NCI-H446 treated with DMSO at 0.1 percent for 48 hours (cell line): ENCODE results near the gene CLOCK.

Experiments used
- DNase-seq: peaks from one replicate; lab custom pipeline; 2025; lab: John Stamatoyannopoulos, UW

CLOCK gene

DNA sequence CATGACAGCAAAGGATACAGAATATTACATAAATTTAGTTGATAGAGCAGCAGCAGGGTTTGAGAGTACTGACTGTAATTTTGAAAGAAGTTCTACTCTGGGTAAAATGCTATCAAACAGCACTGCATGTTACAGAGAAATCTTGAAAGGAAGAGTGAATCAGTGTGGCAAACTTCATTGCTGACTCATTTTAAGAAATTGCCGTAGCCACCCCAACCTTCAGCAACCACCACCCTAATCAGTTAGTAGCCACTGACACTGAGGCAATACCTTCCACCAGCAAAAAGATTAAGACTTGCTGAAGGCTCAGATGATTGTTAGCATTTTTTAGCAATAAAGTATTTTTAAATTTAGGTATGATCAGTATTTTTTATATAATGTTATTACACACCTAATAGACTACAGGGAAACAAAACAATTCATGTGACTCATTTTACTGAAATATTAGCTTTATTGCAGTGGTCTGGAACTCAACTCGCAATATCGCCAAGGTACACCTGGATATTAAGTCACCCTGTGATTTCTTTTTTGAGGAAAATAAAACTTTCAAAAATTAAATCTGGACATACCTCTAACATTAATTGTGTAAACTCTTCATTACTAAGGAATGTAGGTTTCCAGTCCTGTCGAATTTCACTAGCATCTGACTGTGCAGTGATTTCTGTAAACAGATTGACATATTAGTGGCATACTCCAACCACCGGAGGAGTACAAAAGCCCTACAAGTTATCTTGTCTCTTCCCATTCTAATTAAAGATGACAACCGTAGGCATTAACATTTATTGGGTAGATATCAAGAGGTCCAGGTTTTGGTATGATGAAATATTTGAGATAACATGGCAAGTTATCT, 71.1 kb downstream of the CLOCK start:
- DNase-seq, result no peak

DNA sequence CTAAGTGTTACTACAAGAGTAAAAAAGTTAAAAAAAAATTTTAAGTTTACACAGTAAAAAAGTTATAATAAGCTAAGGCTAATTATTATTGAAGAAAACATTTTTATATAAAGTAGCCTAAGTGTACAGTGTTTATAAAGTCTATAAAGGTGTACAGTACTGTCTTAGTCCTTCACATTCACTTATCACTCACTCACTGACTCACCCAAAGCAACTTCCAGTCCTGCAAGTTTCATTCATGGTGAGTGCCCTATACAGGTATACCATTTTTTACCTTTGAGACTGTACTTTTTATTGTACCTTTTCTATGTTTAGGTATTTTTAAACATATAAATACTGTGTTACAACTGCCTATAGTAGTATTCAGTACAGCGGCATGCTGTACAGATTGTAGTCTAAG, 76.7 kb downstream of the CLOCK start:
- DNase-seq, result no peak

DNA sequence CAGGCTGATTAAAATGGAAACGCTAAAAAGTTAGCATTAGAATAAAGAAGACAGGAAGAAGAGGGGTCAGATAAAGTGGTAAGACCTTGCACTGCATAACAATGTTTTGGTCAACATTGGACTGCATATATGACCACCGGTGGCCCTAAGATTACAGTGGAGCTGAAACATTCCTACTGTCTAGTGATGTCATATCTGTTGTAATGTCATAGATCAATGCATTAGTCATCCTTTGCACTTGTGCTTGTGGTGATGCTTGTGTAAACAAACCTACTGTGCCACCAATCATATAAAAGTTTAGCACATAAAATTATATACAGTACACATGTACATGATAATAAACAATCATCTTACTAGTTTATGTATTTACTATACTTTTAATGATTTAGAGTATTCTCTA, 78.0 kb downstream of the CLOCK start:
- no peak for DNase-seq

DNA sequence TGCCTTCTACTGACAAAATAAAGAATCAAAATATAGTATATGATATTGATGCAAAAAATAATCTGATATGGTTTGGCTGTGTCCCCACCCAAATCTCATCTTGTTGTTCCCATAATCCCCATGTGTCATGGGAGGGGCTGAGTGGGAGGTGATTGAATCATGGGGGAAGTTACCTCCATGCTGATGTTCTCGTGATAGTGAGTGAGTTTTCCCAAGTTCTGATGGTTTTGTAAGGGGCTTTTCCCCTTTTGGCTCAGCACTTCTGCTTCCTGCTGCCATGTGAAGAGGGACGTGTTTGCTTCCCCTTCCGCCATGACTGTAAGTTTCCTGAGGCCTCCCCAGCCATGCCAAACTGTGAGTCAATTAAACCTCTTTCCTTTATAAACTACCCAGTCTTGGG, 80.7 kb downstream of the CLOCK start:
- no peak for DNase-seq

DNA sequence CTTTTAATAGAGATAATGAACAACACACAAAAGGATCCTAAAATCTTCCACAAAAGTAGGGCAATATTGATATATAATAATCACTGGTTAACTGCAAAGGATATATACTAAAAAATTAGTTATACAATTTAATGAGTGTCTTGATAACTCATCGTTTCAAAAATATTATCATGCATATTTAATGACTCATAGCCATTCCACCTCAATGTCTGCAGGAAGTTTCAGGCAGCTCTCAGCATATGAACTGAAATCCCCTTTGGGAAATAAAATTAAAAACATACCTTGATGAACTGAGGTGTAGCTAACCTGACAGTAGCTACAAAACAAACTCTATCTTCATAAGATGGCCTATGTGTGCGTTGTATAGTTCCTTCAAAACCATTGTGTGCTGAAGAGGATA, 88.1 kb downstream of the CLOCK start:
- DNase-seq, result no peak

DNA sequence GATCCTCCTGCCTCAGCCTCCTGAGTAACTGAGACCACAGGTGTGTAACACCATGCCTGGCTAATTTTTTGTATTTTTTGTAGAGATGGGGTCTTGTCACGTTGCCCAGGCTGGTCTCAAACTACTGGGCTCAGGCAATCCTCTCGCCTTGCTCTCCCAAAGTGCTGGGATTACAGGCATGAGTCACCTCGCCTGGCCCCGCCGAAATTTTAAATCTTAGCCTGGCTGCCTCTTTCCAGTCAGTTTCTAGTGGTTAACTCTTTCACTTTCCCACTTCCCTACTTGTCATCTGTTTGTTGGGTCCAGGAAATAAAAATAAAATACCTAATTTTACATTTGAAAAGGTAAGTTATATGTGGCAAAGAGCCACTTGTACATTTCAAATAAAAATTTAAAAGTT, 88.5 kb downstream of the CLOCK start:
- no peak for DNase-seq

DNA sequence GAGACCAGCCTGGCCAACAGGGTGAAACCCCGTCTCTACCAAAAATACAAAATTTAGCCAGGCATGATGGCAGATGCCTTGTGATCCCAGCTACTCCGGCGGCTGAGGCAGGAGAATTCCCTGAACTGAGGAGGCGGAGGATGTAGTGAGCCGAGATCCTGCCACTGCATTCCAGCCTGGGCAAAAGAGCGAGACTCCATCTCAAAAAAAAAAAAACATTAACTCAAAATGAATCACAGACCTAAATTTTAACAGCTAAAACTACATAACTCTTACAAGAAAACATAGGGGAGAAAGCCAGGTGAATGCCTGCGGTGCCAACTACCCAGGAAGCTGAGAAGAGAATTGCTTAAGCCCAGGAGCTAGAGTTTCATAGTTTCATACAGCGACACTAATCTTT, 96.1 kb downstream of the CLOCK start:
- no peak for DNase-seq

DNA sequence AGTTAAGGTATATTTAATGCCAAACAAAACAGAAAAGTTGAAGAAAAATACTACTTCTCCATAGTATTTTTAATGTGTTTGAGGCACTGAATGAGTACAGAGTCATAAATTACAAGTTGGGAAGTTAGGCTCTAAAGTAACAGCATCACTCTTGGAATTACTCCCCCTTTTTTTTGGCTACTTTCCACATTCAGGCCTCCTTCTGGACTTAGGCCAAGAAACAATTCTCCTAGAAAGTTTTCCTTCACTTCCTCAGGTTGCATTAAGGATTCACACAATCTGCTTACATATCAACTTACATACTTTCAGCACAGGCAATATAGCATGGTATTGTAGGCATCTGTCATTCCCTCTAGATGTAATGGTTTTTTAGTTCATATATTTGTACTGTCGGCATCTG, 98.9 kb downstream of the CLOCK start:
- DNase-seq, result no peak

DNA sequence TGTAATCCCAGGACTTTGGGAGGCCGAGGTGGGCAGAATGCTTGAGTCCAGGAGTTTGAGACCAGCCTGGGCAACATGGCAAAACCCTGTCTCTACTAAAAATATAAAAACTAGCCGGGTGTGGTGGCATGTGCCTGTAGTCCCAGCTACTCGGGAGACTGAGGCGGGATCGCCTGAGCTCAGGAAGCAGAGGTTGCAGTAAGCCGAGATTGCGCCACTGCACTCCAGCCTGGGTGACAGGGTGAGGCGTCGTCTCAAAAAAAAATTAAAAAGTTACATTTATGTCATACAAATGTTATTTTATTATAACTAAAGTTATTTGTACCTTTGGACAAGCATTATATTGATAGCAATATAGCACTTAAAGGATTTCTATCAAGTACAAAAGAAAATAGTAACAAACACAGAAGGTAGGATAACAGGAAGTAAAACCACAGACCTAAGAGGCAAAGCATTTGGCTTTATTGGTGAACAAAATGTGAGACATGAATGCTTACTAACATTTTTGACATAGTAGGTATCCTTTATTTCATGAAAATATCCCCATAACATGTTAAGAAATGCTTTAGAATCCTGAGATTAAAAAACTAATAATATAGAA, 99.5 kb downstream of the CLOCK start:
- DNase-seq, result no peak

DNA sequence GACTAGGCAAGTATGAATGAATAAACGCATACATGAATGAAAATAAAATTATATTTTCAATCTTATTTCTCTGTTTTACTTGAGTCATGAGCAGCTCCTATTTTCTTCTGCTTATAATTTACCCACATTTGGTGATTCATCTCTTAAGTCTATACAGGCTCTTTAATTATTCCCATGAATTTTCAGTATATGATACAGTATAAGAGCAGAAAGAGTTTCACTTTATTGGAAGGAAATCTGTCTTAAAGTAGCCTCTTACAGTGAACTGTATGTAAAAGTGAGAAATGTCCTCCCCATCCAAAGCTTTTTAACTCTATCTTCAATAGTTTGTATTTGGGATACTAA, 100.2 kb downstream of the CLOCK start:
- no peak for DNase-seq

DNA sequence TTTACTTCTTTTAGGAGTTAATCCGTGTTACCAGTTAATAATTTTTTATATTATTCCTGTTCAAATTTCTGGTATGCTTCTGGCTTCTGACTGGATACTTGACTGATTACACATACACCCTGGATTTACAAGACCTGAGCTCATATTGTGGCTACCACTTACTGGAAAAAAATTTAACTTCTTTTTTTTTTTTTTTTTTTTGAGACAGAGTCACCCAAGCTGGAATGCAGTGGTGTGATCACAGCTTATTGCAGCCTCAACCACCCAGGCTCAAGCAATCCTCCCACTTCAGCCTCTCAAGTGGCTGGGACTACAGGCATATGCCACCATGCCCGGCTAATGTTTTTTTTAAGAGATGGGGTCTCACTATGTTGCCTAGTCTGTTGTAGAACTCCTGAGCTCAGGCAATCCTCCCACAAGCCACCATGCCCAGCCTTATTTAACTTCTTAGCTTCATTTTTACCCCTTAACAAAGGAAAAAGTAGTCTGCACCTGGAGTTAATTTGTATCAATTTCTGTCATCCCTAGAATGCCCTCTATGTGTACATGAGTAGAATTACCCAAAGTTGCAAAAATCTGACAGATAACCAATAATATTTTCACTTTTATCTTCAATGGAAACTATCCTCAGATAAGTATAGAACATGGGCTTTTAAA, 100.7 kb downstream of the CLOCK start:
- no peak for DNase-seq

DNA sequence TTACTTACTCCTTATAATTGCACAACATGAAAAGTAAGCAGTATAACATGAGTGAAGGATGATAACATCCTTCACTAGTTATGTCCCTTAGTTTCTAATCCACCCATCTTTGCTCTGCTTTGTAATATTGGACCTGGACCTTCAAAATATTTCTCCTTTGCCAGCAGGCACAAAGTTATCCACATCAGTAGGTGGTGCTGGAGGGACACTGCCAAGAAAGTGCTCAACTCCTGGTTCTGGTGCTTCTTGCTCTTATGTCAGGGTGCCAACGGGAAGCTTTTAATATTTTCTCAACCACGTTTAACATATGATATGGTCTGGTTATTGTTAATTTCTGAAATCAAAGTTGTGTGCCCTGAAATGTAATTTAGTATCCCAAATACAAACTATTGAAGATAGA, 101.9 kb downstream of the CLOCK start:
- DNase-seq, result no peak

DNA sequence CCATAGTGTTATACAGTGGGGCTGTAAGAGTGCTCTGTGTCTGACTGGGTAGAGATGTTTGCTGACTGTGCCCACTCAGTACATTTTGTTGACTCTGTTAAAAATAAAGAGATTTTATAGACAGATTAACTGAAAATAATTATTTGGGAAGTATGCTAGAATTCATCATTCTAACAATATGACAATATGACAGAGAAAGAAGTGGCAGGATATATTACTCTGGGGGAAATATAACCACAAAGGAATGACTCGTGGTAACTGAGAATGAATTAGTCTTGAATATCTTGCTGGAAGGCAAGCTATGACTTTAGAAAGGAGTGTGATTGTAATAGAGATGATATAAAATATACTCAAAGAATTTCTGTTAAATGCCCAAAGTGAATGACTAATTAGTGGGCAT, 104.2 kb downstream of the CLOCK start:
- DNase-seq, result no peak

DNA sequence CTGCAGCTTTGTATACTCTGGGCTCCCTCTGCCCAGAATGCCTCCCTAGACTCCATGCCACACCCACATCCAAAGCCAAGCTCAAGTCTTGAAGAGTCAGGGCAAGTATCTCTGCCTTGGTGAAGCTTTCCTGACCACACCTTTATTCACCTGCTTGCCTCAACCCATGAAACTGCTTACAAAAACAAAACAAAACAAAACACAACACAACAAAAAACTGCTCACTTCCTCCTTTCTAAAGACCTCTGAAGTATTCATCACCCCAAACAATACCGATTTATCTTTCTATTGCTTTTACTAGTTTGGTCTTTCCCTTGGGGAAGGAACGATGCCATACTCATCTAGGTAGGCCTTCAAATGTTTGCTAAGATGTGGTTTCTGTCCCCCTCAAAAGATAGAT, 105.9 kb downstream of the CLOCK start:
- DNase-seq, result no peak

DNA sequence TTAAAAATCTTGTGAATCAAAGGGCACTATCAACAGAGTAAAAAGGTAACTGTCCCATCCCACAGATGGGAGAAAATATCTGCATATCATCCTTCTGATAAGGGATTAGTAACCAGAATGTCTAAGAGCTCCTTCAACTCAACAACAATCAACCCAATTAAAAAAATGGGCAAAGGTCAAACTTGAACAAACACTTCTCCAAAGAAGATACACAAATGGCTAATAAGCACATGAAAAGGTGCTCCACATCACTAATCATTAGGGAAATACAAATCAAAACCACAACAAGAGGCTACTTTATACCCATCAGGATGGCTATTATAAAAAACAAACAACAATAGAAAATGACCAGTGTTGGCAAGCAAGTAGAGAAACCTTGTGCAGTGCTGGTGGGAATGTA, 107.7 kb downstream of the CLOCK start:
- no peak for DNase-seq

DNA sequence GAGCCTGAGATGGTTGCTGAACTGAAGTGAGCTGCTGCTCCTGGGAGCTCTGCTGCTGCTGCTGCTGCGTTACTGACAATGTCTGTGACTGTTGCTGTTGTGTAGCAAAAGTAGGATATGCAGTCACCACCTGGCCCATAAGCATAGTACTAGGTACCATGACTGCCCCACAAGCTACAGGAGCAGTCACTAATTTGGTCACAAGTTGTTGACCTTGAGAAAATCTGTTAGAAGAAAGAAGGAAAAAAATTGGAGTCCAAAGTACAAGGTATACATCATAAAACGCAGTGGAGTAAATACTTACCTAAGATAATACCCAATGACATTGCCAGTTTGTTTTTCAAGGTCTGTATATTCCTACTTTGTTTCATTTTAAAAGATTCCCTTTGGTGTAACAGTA, 108.4 kb downstream of the CLOCK start:
- DNase-seq, result no peak

DNA sequence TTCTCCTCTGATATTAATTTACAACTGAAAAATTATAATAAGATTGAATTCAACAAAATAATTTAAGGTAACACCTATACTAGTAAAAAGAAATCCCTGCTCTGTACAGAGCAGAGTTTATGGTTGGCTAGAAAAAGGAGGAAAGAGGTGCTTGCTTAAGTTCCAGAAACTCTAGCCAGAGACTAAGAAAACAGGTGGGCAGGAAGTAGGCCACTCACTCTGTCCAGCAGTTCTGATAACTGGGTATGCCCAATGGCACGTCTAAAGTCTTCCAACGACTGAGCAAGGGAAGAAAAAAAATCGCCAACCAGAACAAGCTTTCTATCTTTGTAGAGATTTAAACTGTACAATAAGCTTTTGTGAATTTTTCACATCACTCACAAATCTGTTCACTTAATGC, 108.9 kb downstream of the CLOCK start:
- no peak for DNase-seq

DNA sequence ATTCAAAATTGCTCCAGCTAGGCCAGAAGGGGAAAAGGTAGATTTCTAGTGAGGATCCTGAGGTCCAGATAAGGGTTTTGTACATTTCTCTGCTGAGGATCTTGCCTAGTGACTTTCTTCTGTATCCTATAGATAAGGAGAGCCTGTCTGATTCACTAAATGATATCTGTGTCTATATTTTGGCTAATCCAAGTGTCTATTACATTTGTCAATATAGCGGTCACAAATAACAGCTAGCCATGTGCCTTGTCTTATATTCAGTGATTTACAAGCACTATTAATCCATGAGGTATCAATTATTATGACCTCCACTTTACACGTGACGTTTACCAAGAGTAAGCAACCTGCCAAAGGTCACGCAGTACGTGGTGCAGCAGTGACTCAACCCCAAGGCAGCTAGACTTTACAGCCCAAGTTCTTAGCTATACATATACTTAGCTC, 109.3 kb downstream of the CLOCK start:
- no peak for DNase-seq

DNA sequence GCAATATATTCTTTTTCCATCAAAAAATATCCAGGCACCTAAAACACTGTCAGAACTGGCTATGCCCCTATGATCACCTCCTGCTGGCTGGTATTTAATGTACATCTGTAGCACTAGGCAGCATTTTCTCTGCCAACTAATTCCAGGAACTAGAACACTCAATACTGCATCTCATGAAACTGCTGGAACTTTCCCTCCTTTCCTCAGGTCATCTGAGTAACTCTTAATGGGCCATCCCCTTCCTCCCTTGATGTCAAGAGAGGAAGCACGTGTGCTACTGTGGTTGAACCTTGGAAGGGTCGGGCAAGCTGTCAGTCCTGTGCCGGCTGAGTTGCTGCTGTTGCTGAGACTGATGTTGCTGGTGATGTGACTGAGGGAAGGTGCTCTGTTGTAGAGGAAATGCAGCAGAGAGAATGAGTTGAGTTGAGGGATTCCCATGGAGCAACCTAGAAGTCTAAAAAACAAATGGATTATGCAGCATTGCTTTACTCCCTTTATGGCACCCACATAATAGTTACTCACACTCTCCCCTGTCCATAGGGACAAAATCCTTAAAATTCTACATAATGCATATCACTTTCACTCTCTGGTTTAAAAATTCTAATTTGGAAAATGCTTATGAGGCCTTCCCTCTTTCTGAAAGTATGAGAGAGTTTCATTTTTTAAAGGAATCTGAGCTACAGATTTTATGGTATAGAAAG, 111.4 kb downstream of the CLOCK start:
- no peak for DNase-seq

DNA sequence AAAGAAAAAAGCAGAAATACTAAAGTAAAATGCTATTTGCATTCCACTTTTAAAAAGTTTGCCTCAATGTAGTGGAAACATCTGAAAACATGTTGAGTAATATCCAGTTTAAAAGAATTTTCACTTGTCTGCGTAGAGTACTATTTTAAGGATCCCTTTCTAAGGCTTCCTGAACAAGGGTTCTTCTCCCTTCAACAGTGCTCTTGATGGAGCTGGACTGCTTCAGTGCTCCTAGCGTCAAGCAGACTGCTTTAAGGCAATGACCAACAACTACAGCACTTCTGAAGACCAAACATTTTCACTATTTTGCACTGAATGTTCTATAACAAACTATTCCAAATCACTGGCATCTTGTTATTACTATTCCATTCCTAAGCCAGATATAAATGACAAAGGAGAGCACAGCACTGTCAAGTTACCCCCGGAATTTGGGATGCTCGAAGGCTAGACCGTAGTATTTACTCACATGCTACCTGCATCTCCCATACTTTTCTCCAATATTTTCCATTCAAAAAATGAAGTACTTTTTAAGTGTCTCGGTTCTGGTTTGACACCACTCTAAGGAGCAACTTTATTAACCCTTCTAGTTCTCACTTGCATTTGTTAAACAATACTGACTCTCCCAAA, 114.9 kb downstream of the CLOCK start:
- no peak for DNase-seq

DNA sequence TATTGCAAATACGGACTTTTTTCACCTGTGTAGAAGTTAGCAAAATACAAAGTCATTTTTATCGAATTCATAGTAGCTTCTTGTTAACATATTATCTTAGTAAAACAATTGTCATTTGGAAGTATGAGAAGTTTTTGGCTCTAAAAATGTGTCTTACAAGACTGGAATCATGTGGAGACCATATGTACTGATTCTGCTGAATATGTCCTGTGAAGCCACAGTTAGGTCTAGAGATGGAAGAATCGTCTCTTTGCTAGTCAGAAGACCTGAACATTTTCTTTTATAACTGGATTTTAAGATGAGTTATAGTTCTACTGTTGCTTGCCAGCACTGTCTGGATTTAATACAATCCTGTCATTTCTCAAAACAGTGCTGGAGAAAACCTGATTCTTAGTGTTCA, 121.9 kb downstream of the CLOCK start:
- no peak for DNase-seq

DNA sequence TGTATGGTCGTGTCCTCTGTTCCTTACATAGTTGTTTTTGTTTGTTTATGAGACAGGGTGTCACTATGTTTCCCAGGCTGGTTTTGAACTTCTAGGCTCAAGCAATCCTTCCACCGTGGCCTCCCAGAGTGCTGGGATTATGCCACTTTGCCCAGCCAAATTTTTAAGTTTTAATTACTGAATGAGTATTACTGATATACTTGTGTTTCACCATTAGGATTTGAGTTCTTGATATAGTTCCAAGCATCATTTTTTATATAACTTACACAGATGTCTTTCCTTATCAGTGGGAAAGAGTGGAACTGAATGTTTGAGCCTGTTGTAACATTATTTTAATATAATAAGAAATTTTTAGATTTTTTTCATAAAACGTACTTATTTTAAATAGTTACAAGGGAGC, 130.5 kb downstream of the CLOCK start:
- DNase-seq, result no peak
